Upper lobe of left lung (tissue), 4 donors: Measurements from ENCODE around the gene RAB11FIP4.

Experiments used
- POLR2A ChIP-seq, 4 donors: fragments of 450-650 bp; IDR thresholded peaks; one replicate each; pipeline ENCODE4 v1.5.1; 2016 to 2017; ENCODE audit warnings: antibody characterized with exemption in 4 of 4, mild to moderate bottlenecking in 2 of 4
- TF ChIP-seq, protein P1 (sequence below), 6 experiments: fragments of 450-650 bp in 4 of 6; fragments of 200-600 bp in 2 of 6; sonication (generic) in 2 of 6; IDR thresholded peaks; one replicate each; pipeline ENCODE4 v1.5.1; 2016 to 2019; ENCODE audit warnings: antibody characterized with exemption in 6 of 6

DNA sequence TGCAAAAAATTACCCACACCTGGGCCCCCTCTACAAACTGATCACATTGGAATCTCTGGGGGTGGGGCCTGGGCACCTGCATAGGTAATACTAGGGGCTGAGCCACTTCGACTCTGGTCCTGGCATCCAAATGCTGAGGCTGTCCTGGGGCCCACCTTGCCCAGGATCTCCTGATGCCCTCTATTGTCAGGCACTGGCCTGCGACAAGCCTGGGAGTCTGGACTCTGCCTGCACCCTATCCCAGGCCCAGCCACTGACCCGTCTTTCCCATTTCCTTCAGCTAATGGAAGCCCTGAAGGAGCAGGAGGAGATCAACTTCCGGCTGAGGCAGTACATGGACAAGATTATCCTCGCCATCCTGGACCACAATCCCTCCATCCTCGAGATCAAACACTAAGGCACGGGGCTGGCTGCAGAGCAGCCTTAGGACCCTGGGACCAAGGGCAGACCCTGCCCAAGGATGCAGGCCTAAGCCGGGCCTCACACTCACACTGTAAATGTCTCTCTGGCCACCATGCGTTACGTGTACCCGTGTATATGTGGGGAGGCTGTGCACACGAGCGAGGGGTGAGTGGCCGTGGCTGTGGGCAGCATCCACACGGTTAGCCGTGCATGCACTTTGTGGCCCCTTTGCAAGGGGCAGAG is 140.0 kb downstream of the RAB11FIP4 start:
- TF ChIP-seq, protein P1, sequence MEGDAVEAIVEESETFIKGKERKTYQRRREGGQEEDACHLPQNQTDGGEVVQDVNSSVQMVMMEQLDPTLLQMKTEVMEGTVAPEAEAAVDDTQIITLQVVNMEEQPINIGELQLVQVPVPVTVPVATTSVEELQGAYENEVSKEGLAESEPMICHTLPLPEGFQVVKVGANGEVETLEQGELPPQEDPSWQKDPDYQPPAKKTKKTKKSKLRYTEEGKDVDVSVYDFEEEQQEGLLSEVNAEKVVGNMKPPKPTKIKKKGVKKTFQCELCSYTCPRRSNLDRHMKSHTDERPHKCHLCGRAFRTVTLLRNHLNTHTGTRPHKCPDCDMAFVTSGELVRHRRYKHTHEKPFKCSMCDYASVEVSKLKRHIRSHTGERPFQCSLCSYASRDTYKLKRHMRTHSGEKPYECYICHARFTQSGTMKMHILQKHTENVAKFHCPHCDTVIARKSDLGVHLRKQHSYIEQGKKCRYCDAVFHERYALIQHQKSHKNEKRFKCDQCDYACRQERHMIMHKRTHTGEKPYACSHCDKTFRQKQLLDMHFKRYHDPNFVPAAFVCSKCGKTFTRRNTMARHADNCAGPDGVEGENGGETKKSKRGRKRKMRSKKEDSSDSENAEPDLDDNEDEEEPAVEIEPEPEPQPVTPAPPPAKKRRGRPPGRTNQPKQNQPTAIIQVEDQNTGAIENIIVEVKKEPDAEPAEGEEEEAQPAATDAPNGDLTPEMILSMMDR (IDR thresholded peaks at IDR 0.05): no peak
- TF ChIP-seq POLR2A (IDR thresholded peaks at IDR 0.05): no peak
